Measurements from ENCODE around the gene PRKACA.

Gene PRKACA

DNA sequence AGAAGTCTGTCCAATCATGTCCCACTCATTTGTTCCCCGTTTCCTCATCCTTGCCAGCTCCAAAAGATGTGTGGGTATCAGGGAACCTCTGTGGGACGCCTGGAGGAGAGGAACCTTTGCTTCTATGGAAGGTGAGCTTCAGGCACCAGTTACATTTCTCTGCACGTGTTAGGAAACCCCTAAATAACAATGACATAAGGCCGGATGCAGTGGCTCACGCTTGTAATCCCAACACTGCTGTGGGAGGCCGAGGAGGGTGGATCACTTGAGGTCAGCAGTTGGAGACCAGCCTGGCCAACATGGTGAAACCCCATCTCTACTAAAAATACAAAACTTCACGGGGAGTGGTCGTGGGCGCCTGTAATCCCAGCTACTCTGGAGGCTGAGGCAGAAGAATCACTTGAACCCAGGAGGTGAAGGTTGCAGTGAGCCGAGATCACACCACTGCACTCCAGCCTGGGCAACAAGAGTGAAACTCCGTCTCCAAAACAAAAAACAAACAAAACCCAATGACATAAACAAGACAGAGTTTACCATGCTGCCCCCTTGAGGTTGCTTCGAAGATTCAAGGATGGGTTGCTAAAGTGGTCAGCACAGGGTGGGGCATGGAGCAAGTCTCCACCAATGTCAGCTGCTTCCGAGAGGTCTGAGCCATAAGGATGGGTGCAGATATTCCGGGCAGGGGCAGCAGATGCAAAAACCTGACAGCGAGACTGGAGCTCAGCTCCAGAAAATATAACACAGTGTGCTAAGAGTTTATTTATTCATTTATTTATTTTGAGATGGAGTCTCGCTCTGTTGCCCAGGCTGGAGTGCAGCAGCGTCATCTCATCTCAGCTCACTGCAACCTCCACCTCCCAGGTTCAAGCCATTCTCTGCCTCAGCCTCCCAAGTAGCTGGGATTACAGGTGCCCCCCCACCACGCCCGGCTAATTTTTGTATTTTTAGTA is 74.6 kb downstream of the PRKACA start:
- peak; percentile 66 for DNase-seq (ENCODE audit: low spot score)
